HL-60/S4 (cell line): Measurements from ENCODE around the gene ABLIM1.

Experiments used
- in situ Hi-C: fragments of 300-500 bp; cut with MboI; formaldehyde crosslinking; loops from 2 replicates; pipeline ENCODE4 v1.14.3; 2022; ENCODE audit warnings: low sequenced_read_pairs

ABLIM1 gene

DNA sequence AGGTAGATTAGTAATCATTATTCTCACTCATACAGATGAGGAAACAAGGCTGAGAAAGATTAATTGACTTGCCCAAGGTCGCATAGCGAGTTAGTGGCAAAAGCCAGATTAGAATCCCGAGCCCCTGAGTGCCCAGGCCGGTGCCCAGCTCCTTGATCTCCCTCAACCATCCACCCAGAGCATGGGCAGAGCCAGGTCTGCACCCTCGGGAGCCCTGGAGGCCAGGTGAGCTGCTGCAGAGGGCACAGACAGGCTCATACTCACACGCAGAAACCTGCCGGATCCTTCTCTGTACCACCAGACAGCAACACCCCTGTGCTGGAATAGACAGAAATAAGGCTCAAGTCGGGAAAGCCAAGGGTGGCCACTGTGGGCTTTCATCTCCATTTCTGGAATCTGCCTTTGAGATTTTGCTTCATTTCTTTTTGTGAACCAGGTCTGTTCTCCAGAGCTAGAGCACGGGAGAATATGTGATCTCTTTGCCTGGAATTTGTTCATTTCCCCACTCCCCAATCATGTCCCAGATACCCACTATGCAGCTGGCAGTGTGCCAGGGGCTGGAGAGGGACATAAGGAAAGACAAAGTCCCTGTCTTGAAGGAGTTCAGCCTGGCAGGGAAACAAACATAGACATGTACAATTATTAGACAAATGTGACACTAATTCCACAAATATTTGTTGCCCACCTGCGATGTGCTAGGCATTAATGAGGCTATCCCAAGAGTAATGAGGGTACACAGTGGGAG, 259.3 kb downstream of the ABLIM1 start:
- in situ Hi-C loops: no loop called here

DNA sequence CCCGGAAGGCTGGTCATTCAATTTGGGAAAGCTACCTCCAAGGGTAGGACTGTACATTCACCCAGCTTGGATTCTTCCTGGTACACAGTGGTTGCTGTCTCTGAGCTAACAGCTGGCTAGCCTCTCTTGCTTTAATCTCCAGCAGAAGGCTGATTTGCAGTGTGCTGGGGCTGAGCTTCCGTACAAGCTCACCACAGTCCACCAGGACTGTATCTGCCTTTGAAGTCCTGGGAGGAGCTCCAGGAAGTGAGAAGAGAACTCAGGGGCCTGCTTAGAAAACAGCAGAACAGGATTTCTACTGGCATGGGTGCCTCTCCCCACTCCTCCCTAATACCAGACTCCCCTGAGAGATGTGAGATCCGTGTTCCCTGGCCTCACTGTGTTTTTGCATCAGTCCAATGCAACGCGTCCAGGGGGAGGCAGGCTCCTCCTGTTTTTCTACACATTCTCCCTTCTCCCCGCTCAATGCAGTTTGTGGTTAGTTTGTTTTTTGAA, 260.4 kb downstream of the ABLIM1 start:
- in situ Hi-C loops: no loop called here

DNA sequence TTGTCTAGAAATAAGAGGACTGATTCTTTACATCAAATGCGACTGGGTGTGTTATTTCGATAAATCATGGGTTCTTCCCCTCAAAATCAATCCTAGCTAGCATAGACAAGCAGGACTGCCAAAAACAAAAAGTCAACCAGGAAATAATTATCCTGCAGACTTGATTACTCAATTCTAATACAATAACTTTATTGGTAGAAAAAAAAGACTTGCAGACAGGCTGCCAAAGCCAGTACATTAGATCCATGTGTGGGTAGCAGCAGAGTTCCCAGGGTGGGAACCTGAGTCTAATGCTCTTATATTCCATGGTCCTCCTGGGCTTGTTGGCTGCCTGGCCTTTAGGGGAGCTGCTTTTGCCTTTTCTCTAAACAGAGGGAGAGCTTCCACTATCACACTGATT, 261.6 kb downstream of the ABLIM1 start:
- in situ Hi-C loops: no loop called here

DNA sequence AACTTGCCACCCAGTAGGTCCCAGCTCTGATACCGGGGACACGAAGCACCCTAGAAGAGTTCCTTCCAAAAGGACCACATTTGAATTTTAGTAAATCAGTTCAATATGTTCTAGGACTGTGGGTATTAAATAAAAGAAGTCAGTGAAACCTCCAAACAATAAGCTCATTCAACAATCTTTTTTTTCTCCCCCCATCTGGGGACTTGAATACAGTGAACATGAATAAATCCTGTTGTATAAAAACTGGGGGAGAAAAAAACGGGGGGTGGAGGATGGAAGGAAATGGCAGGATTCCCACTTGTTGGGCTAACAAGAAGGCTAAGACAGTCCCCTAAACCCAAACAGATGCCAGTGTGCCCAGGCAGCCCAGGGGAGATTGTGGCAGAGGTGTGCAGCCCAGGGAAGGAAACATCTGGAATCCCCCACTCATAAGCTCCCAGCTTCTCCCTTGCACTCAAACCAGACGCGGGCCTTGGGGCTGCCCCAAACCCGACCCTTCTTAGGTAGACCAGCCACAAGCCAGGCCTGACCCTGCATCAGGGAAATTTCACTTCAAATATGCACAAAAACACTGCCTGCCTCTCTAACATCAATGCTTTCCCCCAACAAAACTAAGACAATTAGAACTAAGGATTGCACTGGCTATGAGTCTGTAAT, 262.6 kb downstream of the ABLIM1 start:
- in situ Hi-C loops: no loop called here

DNA sequence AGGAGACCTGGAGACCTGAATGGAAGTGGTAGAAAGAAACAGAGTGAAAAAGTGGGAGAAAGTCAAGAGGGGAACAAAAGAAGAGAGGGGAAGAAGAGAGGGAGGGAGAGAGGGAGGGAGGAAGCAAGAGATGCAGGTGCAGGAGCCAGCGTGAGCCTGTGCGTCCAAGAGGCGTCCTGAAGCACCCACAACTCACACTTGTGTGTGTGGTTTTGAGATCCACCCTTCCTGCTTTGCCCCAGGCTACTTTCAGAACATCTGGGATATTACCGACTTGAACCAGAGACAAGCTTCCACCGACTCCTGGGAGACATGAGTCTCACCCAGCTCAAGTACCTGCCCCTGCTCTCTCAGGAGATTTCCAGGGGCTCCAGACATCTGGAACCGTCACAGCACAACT, 263.5 kb downstream of the ABLIM1 start:
- in situ Hi-C loops: no loop called here

DNA sequence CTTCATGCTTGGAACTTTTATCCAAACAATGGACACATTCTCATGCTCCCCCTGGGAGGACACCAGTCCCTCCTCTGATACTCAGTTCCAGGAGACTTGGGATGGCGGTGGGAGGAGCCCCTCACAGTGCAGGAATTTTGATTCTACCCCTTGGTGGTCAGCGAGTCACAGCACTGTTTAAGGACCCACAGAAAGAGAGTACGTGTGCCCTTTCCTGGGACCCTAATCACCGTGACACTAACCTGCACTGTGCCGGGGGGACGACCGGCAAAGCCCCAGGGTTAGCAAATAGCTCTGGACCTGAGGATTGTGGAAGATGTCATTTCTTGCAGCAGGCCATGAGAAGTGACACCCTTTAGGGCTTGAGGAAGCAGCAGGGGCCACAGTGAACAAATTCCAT, 264.2 kb downstream of the ABLIM1 start:
- in situ Hi-C loops: no loop called here

DNA sequence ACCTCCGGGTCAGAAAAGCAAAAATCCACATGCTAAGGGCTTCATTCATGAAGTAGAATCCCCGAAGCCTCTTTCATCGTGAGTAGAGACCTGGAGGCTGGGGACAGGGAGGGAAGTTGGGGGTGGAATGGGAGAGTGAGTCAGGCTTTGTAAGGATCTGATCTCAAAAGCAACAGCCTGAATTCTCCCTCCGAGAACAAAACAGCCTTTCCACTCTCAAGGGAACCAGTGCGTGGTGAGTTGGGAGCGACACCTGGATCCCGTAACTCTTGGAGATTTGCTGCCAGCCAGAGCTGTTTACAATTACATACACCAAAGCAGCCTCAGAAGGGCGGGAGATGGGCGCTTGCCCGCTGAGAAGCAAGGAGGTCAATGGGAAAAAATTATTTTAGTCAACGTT, 264.6 kb downstream of the ABLIM1 start:
- in situ Hi-C loops: no loop called here

DNA sequence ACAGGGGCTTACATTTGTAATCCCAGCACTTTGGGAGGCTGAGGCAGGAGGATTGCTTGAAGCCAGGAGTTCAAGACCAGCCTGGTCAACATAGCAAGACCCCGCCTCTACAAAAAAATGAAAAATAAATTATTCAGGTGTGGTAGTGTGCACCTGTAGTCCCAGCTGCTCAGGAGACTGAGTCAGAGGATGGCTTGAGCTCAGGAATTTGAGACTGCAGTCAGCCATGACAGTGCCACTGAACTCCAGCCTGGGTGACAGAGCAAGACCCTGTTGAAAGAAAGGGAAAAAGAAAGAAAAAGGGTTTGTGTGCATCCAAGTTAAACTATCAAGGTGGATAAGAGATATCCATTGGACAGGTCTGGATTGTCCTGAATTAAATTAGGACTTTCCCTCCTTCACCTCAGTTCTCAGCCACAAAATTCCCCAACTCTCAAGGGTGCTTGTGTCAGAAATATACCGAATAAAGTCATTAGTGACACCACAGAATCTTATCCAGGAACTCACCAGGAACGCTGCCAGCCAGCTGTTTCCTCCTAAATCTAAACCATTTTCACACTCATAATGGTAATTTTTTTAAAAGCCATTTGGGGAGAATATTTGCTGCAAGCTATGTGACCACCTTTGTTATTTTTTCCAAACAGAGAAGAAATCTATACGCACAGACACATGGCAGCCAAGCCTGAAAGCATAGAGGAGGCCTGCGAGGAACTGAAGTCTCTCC, 265.8 kb downstream of the ABLIM1 start:
- in situ Hi-C loops: no loop called here

DNA sequence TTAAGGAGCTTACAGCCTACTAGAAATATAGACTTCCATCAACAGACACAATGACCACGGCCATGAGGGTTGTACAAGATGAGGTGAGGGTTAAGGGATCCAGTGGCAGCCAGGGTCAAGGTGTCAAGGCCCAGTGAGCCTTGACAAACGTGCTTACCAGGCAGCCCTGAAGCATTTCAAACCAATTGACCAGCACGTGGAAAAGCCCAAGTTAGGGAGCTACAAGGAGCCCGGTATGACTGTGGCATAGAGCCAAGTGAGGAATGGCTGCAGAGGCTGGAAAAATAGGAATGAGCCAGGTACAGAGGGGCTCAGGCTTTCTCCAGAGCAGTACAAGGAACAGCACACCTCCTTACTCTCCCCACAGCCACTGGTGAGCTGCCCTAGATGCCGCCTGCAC, 266.5 kb downstream of the ABLIM1 start:
- in situ Hi-C loops: no loop called here

DNA sequence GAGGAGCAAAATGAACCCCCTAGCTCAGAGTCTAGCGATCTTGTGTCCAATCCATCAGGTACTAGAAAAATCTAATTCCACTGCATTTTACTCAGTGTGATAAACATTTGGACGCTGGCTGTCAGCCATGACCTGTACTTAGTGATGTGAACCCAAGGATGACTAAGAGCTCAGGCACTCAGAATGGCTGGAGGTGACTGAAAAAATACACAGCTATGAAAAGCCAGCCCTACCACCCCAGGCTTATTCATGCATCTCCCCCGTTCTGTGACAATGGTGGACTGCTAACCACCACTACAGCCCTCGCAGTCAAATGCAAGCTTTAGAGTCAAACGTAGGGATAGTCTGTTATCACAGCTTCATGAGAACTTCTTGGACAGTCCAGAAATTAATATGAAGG, 268.6 kb downstream of the ABLIM1 start:
- in situ Hi-C loops: no loop called here

DNA sequence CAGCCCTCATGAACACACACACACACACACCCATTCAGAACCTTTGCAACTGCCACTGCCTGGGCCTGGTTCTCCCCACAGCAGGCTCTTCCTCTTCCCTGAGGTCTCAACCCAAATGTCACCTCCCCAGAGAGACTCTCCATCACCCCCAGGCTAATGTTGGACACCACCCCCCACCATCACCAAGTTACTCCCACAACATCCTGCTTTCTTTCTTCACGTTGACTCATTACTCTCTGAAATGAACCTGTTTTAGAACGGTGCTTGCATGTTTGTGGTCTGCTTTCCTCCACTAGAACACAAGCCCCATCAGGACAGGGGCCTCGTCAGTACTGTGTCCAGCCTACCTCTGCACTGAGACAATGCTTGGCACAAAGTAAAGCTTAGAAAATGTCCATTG, 269.8 kb downstream of the ABLIM1 start:
- in situ Hi-C loops: no loop called here

DNA sequence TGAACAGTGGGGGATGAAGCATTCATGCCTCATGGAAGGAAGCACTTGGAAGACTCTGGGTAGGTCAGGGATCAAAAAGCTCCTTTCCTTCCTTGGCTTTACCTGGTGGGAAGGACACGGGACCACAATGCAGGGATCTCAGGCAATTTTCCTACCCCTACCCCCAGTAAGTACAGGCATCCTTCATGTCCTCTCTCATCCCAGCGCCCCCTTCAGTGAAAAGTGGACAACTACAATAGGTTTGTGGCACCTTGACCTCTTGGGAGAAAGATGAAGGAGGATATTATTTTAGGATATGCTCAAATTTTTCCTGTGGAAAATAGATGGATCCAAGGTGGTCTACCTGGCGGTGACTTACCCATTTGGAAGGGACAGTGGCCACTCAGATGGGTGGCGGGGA, 270.3 kb downstream of the ABLIM1 start:
- in situ Hi-C loops: no loop called here

DNA sequence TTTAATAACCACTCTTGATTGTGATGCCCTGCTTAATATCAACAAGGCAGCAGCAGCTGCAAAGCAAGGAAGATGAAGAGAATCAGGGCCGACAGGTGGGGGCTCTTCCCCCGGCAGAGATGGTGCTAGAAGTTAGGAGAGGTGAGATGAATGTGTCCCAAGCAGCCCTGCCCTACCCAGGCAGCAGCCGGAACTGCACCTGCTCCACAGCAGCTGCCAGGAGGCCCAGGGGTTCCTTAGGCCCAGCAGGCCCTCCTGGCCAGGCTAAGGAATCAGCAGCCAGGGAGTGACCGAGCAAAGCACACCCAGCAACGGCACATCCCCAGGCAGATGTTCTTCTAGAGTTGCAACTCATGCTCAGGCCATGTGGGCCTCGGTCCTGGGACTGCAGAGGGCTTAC, 271.6 kb downstream of the ABLIM1 start:
- in situ Hi-C loops: no loop called here

DNA sequence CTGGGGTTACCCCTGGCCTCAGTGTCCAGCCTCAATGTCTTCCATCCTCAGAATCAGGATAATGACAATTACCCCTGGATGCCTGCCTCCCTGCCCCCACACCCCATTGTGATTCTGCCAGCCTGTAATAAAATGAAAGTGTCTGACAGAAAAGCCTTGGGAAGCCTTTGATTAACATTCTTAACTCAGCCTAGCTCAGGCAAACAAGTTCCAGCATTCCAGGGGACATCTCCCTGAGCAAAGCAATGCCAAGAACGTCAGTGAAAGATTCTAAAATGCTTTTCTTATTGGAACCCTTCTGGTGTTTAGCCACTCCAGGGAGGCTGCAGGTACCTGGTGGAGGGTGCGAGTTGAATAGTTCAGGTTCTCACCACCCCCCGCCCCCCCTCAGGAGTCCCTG, 272.5 kb downstream of the ABLIM1 start:
- in situ Hi-C loops: no loop called here

DNA sequence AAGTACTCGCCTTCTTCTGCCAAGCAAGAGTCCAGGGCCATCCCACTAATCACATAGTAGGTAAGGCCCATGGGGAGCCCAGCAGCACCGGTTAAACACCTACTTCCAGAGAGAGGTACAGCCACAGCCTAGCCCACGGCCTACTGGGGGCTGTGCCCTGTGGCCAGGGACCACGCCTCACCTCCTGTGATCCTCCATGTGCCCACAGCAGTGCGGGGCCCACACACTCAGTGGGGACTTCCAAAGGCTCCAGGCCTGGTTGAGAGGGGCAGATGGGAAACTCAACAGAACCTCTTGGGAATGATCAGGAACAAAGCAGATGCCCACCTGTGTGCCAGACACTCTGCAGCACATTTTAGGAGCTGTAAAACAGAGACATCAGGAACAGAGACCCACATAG, 273.5 kb downstream of the ABLIM1 start:
- in situ Hi-C loops: no loop called here

DNA sequence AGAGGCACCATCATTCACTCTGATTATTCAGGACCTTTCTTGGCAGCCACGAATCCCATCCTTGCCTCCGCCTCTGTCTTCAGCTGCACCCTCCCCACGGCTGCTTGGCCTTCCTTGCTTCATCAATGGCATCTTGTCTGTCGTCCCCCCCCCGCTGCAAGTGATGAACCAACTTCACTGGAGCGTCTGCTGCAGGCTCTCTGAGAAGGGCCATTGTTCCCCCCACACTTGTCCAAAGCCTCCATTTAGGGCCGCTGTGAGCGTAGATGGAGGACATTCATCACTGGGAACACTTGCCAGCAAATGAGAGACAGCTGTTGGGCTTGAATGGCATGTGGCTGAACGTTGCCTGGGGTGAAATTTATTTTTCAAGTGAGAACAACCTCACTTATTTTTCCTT, 273.9 kb downstream of the ABLIM1 start:
- in situ Hi-C loops: no loop called here
